Measurements from ENCODE around the gene ZNF524. TPM values are rescaled to one million over a fixed set of nuclear protein-coding genes. Genes with fewer than 3 reads are reported as not detected.
"Not testable (repeated sequence)": the region's sequence is repeated elsewhere in the genome, so short reads cannot be mapped to it uniquely, and the experiment has no call there.

The ZNF524 gene
- polyA plus RNA-seq, 1 donor: 18.9 TPM

GRCh38 chr19:55580628-55581144, 19.4 kb upstream of the ZNF524 start, which contains the start of gene ZNF579:
Gene ZNF579, minus strand, starts transcription at chr19:55580848. Its CDS starts 1,209 bp downstream, at chr19:55579639.
- H3K27me3 ChIP-seq (ENCODE audit: control insufficient read depth, insufficient read depth, low read length): no peaks in the 10 kb centered on the region
- DNase-seq: peak; percentile 74 to 88
- no CpG with 5 or more reads among the region's 24 CpGs for WGBS (ENCODE audit: insufficient coverage, low lambda C conversion rate)
- H3K4me3 ChIP-seq (ENCODE audit: low read length): peak within 1 kb of the TSS; percentile 97
- H3K9me3 ChIP-seq (ENCODE audit: control insufficient read depth, low read depth, low read length): no peaks in the 10 kb centered on the region
- peak within 1 kb of the TSS; percentile 81 for H3K27ac ChIP-seq (ENCODE audit: low read length)
- H3K4me1 ChIP-seq (ENCODE audit: control insufficient read depth, insufficient read depth, low read length): peaks cover 18% of the 10 kb centered on the region
- H3K36me3 ChIP-seq (ENCODE audit: control insufficient read depth, insufficient read depth, low read length): peaks cover 12% of the 10 kb centered on the region

- WGBS (ENCODE audit: insufficient coverage, low lambda C conversion rate): no CpG with 5 or more reads among the region's 12 CpGs
- Histone ChIP-seq H3K36me3 (ENCODE audit: control insufficient read depth, insufficient read depth, low read length) (peaks cover 12% of the 10 kb centered on the region), H3K4me1 (ENCODE audit: control insufficient read depth, insufficient read depth, low read length) (peaks cover 22% of the 10 kb centered on the region), H3K27me3 (ENCODE audit: control insufficient read depth, insufficient read depth, low read length) (no peaks in the 10 kb centered on the region), H3K9me3 (ENCODE audit: control insufficient read depth, low read depth, low read length) (no peaks in the 10 kb centered on the region), H3K4me3 (ENCODE audit: low read length) (peak overlapping the region; percentile 97), H3K27ac (ENCODE audit: low read length) (peak overlapping the region; percentile 62)
- DNase-seq: no peak
Observed at GRCh38 chr19:55581145-55581822, 18.8 kb upstream of the ZNF524 start.

GRCh38 chr19:55581823-55582223, 18.3 kb upstream of the ZNF524 start:
- Histone ChIP-seq H3K4me1 (ENCODE audit: control insufficient read depth, insufficient read depth, low read length) (peaks cover 26% of the 10 kb centered on the region), H3K4me3 (ENCODE audit: low read length) (peak overlapping the region; percentile 97), H3K27ac (ENCODE audit: low read length) (peak overlapping the region; percentile 30), H3K36me3 (ENCODE audit: control insufficient read depth, insufficient read depth, low read length) (peaks cover 10% of the 10 kb centered on the region), H3K9me3 (ENCODE audit: control insufficient read depth, low read depth, low read length) (no peaks in the 10 kb centered on the region), H3K27me3 (ENCODE audit: control insufficient read depth, insufficient read depth, low read length) (no peaks in the 10 kb centered on the region)
- peak in 1 of 2 donors; percentile 54 for DNase-seq
- WGBS (ENCODE audit: insufficient coverage, low lambda C conversion rate): 0% methylated on average over 1 of the region's 6 CpGs

GRCh38 chr19:55582284-55582683, 17.8 kb upstream of the ZNF524 start:
- no CpG with 5 or more reads among the region's 4 CpGs for WGBS (ENCODE audit: insufficient coverage, low lambda C conversion rate)
- DNase-seq; H3K36me3 ChIP-seq (ENCODE audit: control insufficient read depth, insufficient read depth, low read length); H3K4me3 ChIP-seq (ENCODE audit: low read length); H3K27me3 ChIP-seq (ENCODE audit: control insufficient read depth, insufficient read depth, low read length); H3K9me3 ChIP-seq (ENCODE audit: control insufficient read depth, low read depth, low read length): not testable (repeated sequence)
- peaks cover 30% of the 10 kb centered on the region for H3K4me1 ChIP-seq (ENCODE audit: control insufficient read depth, insufficient read depth, low read length)
- peak overlapping the region; percentile 30 for H3K27ac ChIP-seq (ENCODE audit: low read length)

GRCh38 chr19:55583897-55584296, 16.2 kb upstream of the ZNF524 start:
- not testable (repeated sequence) for H3K27ac ChIP-seq (ENCODE audit: low read length); H3K9me3 ChIP-seq (ENCODE audit: control insufficient read depth, low read depth, low read length); H3K36me3 ChIP-seq (ENCODE audit: control insufficient read depth, insufficient read depth, low read length); H3K4me3 ChIP-seq (ENCODE audit: low read length); DNase-seq; H3K27me3 ChIP-seq (ENCODE audit: control insufficient read depth, insufficient read depth, low read length)
- H3K4me1 ChIP-seq (ENCODE audit: control insufficient read depth, insufficient read depth, low read length): peaks cover 30% of the 10 kb centered on the region
- WGBS (ENCODE audit: insufficient coverage, low lambda C conversion rate): no CpG with 5 or more reads among the region's 8 CpGs

GRCh38 chr19:55584871-55585270, 15.2 kb upstream of the ZNF524 start:
- H3K4me3 ChIP-seq (ENCODE audit: low read length): no peak overlapping the region
- H3K9me3 ChIP-seq (ENCODE audit: control insufficient read depth, low read depth, low read length): no peaks in the 10 kb centered on the region
- no peaks in the 10 kb centered on the region for H3K36me3 ChIP-seq (ENCODE audit: control insufficient read depth, insufficient read depth, low read length)
- WGBS (ENCODE audit: insufficient coverage, low lambda C conversion rate): no CpG with 5 or more reads among the region's 11 CpGs
- H3K27me3 ChIP-seq (ENCODE audit: control insufficient read depth, insufficient read depth, low read length): no peaks in the 10 kb centered on the region
- no peak for DNase-seq
- peaks cover 27% of the 10 kb centered on the region for H3K4me1 ChIP-seq (ENCODE audit: control insufficient read depth, insufficient read depth, low read length)
- no peak overlapping the region for H3K27ac ChIP-seq (ENCODE audit: low read length)

GRCh38 chr19:55585658-55586339, 14.3 kb upstream of the ZNF524 start:
- Histone ChIP-seq H3K36me3 (ENCODE audit: control insufficient read depth, insufficient read depth, low read length) (no peaks in the 10 kb centered on the region), H3K9me3 (ENCODE audit: control insufficient read depth, low read depth, low read length) (no peaks in the 10 kb centered on the region), H3K27me3 (ENCODE audit: control insufficient read depth, insufficient read depth, low read length) (no peaks in the 10 kb centered on the region), H3K27ac (ENCODE audit: low read length) (peak overlapping the region; percentile 76), H3K4me3 (ENCODE audit: low read length) (peak overlapping the region; percentile 51), H3K4me1 (ENCODE audit: control insufficient read depth, insufficient read depth, low read length) (peaks cover 27% of the 10 kb centered on the region)
- DNase-seq: peak; percentile 78 to 87
- 0% methylated on average over 5 of the region's 36 CpGs for WGBS (ENCODE audit: insufficient coverage, low lambda C conversion rate)

- H3K9me3 ChIP-seq (ENCODE audit: control insufficient read depth, low read depth, low read length): no peaks in the 10 kb centered on the region
- H3K4me1 ChIP-seq (ENCODE audit: control insufficient read depth, insufficient read depth, low read length): peaks cover 15% of the 10 kb centered on the region
- peak; percentile 96 to 97 for DNase-seq
- WGBS (ENCODE audit: insufficient coverage, low lambda C conversion rate): 0% methylated on average over 1 of the region's 40 CpGs
- H3K27ac ChIP-seq (ENCODE audit: low read length): peak overlapping the region; percentile 73
- peak overlapping the region; percentile 49 for H3K4me3 ChIP-seq (ENCODE audit: low read length)
- no peaks in the 10 kb centered on the region for H3K27me3 ChIP-seq (ENCODE audit: control insufficient read depth, insufficient read depth, low read length)
- peaks cover 5% of the 10 kb centered on the region for H3K36me3 ChIP-seq (ENCODE audit: control insufficient read depth, insufficient read depth, low read length)
Observed at GRCh38 chr19:55586976-55587668, 13.0 kb upstream of the ZNF524 start.

GRCh38 chr19:55588738-55589137, 11.3 kb upstream of the ZNF524 start:
- no peak overlapping the region for H3K27ac ChIP-seq (ENCODE audit: low read length)
- no peak overlapping the region for H3K4me3 ChIP-seq (ENCODE audit: low read length)
- peaks cover 15% of the 10 kb centered on the region for H3K4me1 ChIP-seq (ENCODE audit: control insufficient read depth, insufficient read depth, low read length)
- peaks cover 12% of the 10 kb centered on the region for H3K36me3 ChIP-seq (ENCODE audit: control insufficient read depth, insufficient read depth, low read length)
- H3K9me3 ChIP-seq (ENCODE audit: control insufficient read depth, low read depth, low read length): no peaks in the 10 kb centered on the region
- no peak for DNase-seq
- WGBS (ENCODE audit: insufficient coverage, low lambda C conversion rate): no CpG with 5 or more reads among the region's 8 CpGs
- H3K27me3 ChIP-seq (ENCODE audit: control insufficient read depth, insufficient read depth, low read length): no peaks in the 10 kb centered on the region

- no peak overlapping the region for H3K4me3 ChIP-seq (ENCODE audit: low read length)
- no CpG with 5 or more reads among the region's 7 CpGs for WGBS (ENCODE audit: insufficient coverage, low lambda C conversion rate)
- H3K27me3 ChIP-seq (ENCODE audit: control insufficient read depth, insufficient read depth, low read length): no peaks in the 10 kb centered on the region
- peaks cover 14% of the 10 kb centered on the region for H3K36me3 ChIP-seq (ENCODE audit: control insufficient read depth, insufficient read depth, low read length)
- H3K27ac ChIP-seq (ENCODE audit: low read length): no peak overlapping the region
- peaks cover 15% of the 10 kb centered on the region for H3K4me1 ChIP-seq (ENCODE audit: control insufficient read depth, insufficient read depth, low read length)
- H3K9me3 ChIP-seq (ENCODE audit: control insufficient read depth, low read depth, low read length): no peaks in the 10 kb centered on the region
- no peak for DNase-seq
Observed at GRCh38 chr19:55590109-55590508, 10.0 kb upstream of the ZNF524 start.
